ENCODE data around the gene PLP1. TPM values are rescaled to one million over a fixed set of nuclear protein-coding genes. Genes with fewer than 3 reads are reported as not detected.

PLP1 gene, protein sequence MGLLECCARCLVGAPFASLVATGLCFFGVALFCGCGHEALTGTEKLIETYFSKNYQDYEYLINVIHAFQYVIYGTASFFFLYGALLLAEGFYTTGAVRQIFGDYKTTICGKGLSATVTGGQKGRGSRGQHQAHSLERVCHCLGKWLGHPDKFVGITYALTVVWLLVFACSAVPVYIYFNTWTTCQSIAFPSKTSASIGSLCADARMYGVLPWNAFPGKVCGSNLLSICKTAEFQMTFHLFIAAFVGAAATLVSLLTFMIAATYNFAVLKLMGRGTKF
- total RNA-seq, result not detected

DNA sequence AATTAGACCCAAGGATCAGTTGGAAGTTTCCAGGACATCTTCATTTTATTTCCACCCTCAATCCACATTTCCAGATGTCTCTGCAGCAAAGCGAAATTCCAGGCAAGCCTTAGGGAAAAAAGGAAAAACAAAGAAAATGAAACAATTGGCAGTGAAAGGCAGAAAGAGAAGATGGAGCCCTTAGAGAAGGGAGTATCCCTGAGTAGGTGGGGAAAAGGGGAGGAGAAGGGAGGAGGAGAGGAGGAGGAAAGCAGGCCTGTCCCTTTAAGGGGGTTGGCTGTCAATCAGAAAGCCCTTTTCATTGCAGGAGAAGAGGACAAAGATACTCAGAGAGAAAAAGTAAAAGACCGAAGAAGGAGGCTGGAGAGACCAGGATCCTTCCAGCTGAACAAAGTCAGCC, at the start of gene PLP1:
TSS of gene PLP1 (plus strand) at position 295 of the 400 bp plus-strand sequence. CDS start 156 bp downstream, outside the sequence.
- Mint-ChIP-seq H3K4me3 (no peak within 1 kb of the TSS), H3K27me3 (ENCODE audit: low read depth) (peaks cover 5% of the 10 kb centered on the region), H3K4me1 (ENCODE audit: low read depth) (no peaks in the 10 kb centered on the region), H3K36me3 (ENCODE audit: insufficient read depth) (no peaks in the 10 kb centered on the region), H3K9me3 (no peaks in the 10 kb centered on the region)
- DNase-seq (no peak), ATAC-seq (no peak)

GRCh38 chrX:103727115-103727514, 49.5 kb upstream of the PLP1 start:
- Mint-ChIP-seq H3K4me1 (ENCODE audit: low read depth) (peaks cover 4% of the 10 kb centered on the region), H3K9me3 (no peaks in the 10 kb centered on the region), H3K4me3 (no peak overlapping the region), H3K27me3 (ENCODE audit: low read depth) (no peaks in the 10 kb centered on the region), H3K36me3 (ENCODE audit: insufficient read depth) (no peaks in the 10 kb centered on the region)
- DNase-seq (no peak), ATAC-seq (no peak)

DNA sequence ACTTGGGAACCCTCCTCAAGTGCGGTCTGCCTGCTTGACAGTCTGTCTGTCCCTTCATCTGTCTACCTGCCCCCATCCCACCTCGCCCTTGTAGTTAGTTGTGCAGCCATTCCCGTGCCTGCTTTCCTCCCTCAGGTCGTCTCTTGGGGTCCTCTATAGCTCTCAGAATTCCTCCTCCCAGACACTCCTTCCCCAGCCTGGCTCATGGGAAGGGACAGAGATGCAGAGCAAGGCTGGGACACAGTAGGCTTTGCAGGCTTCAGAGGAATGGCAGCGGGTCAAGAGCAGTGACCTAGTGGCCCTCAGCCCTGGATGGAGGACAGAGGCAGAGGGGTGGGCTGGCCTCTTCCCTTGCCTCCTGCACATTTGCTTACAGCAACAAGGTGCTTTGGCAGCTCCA, 47.6 kb upstream of the PLP1 start:
- peaks cover 2% of the 10 kb centered on the region for H3K27me3 Mint-ChIP-seq (ENCODE audit: low read depth)
- H3K9me3 Mint-ChIP-seq, result no peaks in the 10 kb centered on the region
- H3K4me3 Mint-ChIP-seq, result no peak overlapping the region
- peaks cover 4% of the 10 kb centered on the region for H3K4me1 Mint-ChIP-seq (ENCODE audit: low read depth)
- no peak for ATAC-seq
- DNase-seq, result no peak
- no peaks in the 10 kb centered on the region for H3K36me3 Mint-ChIP-seq (ENCODE audit: insufficient read depth)

- Mint-ChIP-seq H3K4me1 (ENCODE audit: low read depth) (peaks cover 4% of the 10 kb centered on the region), H3K4me3 (no peak overlapping the region), H3K36me3 (ENCODE audit: insufficient read depth) (no peaks in the 10 kb centered on the region), H3K9me3 (no peaks in the 10 kb centered on the region), H3K27me3 (ENCODE audit: low read depth) (peaks cover 2% of the 10 kb centered on the region)
- DNase-seq (no peak), ATAC-seq (no peak)
These were observed 46.4 kb upstream of the PLP1 start for GRCh38 chrX:103730147-103730795.

- H3K4me1 Mint-ChIP-seq (ENCODE audit: low read depth), result peaks cover 4% of the 10 kb centered on the region
- H3K9me3 Mint-ChIP-seq, result no peaks in the 10 kb centered on the region
- no peak for ATAC-seq
- peaks cover 2% of the 10 kb centered on the region for H3K27me3 Mint-ChIP-seq (ENCODE audit: low read depth)
- H3K36me3 Mint-ChIP-seq (ENCODE audit: insufficient read depth), result no peaks in the 10 kb centered on the region
- DNase-seq, result no peak
- H3K4me3 Mint-ChIP-seq, result no peak overlapping the region
These were observed 45.7 kb upstream of the PLP1 start for GRCh38 chrX:103730796-103731493.

DNA sequence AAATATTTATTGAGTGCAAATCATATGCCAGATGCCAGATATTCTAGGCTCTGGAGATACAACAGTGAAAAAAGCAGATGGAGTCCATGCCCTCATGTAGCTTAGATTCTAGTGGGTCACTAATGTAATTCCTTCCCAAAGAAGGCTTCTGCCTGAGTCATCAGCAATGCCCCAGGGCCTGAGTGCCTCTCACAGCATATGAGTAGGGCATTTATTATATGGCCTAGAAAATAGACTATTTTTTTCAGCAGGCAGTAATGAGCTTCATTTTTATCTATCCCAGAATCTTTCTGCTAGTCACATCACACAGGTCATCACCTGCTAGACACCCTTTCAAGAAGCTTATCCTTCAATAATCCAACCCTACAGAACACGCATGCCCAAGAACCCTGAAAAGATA, 43.6 kb upstream of the PLP1 start:
- Mint-ChIP-seq H3K9me3 (no peaks in the 10 kb centered on the region), H3K4me1 (ENCODE audit: low read depth) (peaks cover 4% of the 10 kb centered on the region), H3K36me3 (ENCODE audit: insufficient read depth) (no peaks in the 10 kb centered on the region), H3K27me3 (ENCODE audit: low read depth) (peaks cover 2% of the 10 kb centered on the region), H3K4me3 (no peak overlapping the region)
- no peak for DNase-seq
- ATAC-seq, result no peak

GRCh38 chrX:103734125-103734760, 42.4 kb upstream of the PLP1 start:
- ATAC-seq (no peak), DNase-seq (no peak)
- Mint-ChIP-seq H3K4me1 (ENCODE audit: low read depth) (peaks cover 4% of the 10 kb centered on the region), H3K36me3 (ENCODE audit: insufficient read depth) (no peaks in the 10 kb centered on the region), H3K4me3 (no peak overlapping the region), H3K27me3 (ENCODE audit: low read depth) (peaks cover 2% of the 10 kb centered on the region), H3K9me3 (no peaks in the 10 kb centered on the region)

DNA sequence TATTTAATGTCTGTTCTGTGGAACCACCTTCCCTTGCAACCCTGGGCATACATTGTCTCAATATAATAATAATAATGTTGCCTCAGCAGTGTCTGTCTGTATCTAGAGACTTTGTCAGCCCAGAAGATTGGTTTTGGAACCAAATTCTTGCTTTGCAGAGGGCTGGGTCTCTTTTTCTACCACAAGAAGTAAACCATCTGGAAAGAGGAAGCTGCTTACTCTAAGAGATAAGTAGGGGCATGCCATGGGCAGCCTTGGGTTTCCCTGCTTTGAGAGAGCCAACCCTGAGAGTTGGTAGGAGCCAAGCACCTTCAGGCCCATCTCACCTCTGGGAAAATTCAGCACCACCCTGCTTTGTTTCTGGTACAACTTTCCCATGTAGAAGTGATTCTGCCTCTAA, 38.9 kb upstream of the PLP1 start:
- ATAC-seq, result no peak
- no peaks in the 10 kb centered on the region for H3K4me1 Mint-ChIP-seq (ENCODE audit: low read depth)
- peaks cover 2% of the 10 kb centered on the region for H3K27me3 Mint-ChIP-seq (ENCODE audit: low read depth)

DNA sequence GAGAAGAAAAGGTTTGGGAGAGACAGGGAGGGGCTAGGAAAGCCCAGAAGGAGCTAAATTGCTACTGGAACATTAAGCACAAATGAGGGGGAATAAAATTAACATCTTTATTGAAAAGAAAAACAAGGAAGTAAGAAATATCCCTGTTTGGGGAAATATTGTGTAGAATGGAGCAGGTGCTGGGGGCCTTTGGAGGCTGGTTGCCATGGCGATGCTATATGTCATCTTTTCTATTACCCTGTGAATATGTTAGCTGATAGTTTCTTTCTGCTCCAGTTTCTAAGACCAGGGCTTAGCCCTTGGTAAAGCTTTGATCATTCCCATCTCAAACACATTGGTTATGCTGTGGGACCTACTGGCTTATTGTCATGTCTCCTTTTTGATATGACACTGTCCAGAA, 37.2 kb upstream of the PLP1 start:
- DNase-seq (no peak), ATAC-seq (no peak)
- Mint-ChIP-seq H3K9me3 (no peaks in the 10 kb centered on the region), H3K4me3 (no peak overlapping the region), H3K36me3 (ENCODE audit: insufficient read depth) (no peaks in the 10 kb centered on the region), H3K4me1 (ENCODE audit: low read depth) (no peaks in the 10 kb centered on the region), H3K27me3 (ENCODE audit: low read depth) (no peaks in the 10 kb centered on the region)

More for the DNA sequence above, 38.9 kb upstream of the PLP1 start:
- H3K9me3 Mint-ChIP-seq, result no peaks in the 10 kb centered on the region
- no peak for DNase-seq
- H3K36me3 Mint-ChIP-seq (ENCODE audit: insufficient read depth), result no peaks in the 10 kb centered on the region
- H3K4me3 Mint-ChIP-seq, result no peak overlapping the region

DNA sequence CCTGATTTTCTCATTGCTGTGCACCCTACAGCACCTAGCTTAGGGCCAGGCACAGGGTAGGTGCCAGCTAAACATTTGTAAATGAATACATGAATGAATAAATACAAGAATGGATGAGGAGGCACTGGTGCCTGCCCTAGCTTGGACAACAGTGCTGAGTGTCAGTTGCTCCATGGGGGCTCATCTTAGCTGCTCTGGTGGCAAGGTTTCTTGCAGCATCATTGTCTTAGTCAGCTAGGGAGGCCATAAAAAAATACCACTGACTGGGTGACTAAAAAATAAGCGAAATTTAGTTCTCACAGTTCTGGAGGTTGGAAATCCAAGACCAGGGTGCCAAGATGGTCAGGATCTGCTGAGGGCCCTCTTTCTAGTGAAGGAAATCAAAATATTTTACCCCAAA, 34.8 kb upstream of the PLP1 start:
- Mint-ChIP-seq H3K4me1 (ENCODE audit: low read depth) (no peaks in the 10 kb centered on the region), H3K36me3 (ENCODE audit: insufficient read depth) (no peaks in the 10 kb centered on the region), H3K4me3 (no peak overlapping the region), H3K27me3 (ENCODE audit: low read depth) (no peaks in the 10 kb centered on the region), H3K9me3 (no peaks in the 10 kb centered on the region)
- DNase-seq (no peak), ATAC-seq (no peak)

GRCh38 chrX:103742339-103742738, 34.3 kb upstream of the PLP1 start:
- ATAC-seq (no peak), DNase-seq (no peak)
- Mint-ChIP-seq H3K36me3 (ENCODE audit: insufficient read depth) (no peaks in the 10 kb centered on the region), H3K27me3 (ENCODE audit: low read depth) (no peaks in the 10 kb centered on the region), H3K4me1 (ENCODE audit: low read depth) (no peaks in the 10 kb centered on the region), H3K4me3 (no peak overlapping the region), H3K9me3 (no peaks in the 10 kb centered on the region)

- H3K4me3 Mint-ChIP-seq, result no peak overlapping the region
- DNase-seq (no peak), ATAC-seq (no peak)
- no peaks in the 10 kb centered on the region for H3K4me1 Mint-ChIP-seq (ENCODE audit: low read depth)
- H3K36me3 Mint-ChIP-seq (ENCODE audit: insufficient read depth), result no peaks in the 10 kb centered on the region
- H3K27me3 Mint-ChIP-seq (ENCODE audit: low read depth), result no peaks in the 10 kb centered on the region
- no peaks in the 10 kb centered on the region for H3K9me3 Mint-ChIP-seq
These were observed 29.5 kb upstream of the PLP1 start for GRCh38 chrX:103747163-103747562.

GRCh38 chrX:103754401-103754800, 22.2 kb upstream of the PLP1 start:
- ATAC-seq, result no peak
- no peak for DNase-seq
- Mint-ChIP-seq H3K4me1 (ENCODE audit: low read depth) (no peaks in the 10 kb centered on the region), H3K36me3 (ENCODE audit: insufficient read depth) (no peaks in the 10 kb centered on the region), H3K9me3 (no peaks in the 10 kb centered on the region), H3K4me3 (no peak overlapping the region), H3K27me3 (ENCODE audit: low read depth) (no peaks in the 10 kb centered on the region)

- H3K36me3 Mint-ChIP-seq (ENCODE audit: insufficient read depth), result no peaks in the 10 kb centered on the region
- H3K9me3 Mint-ChIP-seq, result no peaks in the 10 kb centered on the region
- DNase-seq (no peak), ATAC-seq (no peak)
- no peak overlapping the region for H3K4me3 Mint-ChIP-seq
- no peaks in the 10 kb centered on the region for H3K4me1 Mint-ChIP-seq (ENCODE audit: low read depth)
- H3K27me3 Mint-ChIP-seq (ENCODE audit: low read depth), result no peaks in the 10 kb centered on the region
These were observed 19.9 kb upstream of the PLP1 start for GRCh38 chrX:103756736-103757135.

Data from activated T-cell treated with anti-CD3 and anti-CD28 coated beads, Interleukin-2, amount 50 U/mL, for 4 hours (primary cell).